Progenitor cell of endocrine pancreas (in vitro differentiated cells): ENCODE results near the gene KIF3B. TPM values are rescaled to one million over a fixed set of nuclear protein-coding genes. Genes with fewer than 3 reads are reported as not detected.
A peak's percentile ranks its signal among the peaks of the same experiment; 100 is the strongest.

ENCODE experiments used
- DNase-seq: peaks from one replicate; pipeline ENCODE4 v3.0.0; 2021; ENCODE audit warnings: low spot score; ENCODE audit not compliant: unreplicated experiment
- H3K27ac Mint-ChIP-seq: 2 replicates; pipeline ENCODE4 v1.8.0; 2021; ENCODE audit warnings: mild to moderate bottlenecking, moderate library complexity, mixed read lengths
- H3K27me3 Mint-ChIP-seq: 2 replicates; pipeline ENCODE4 v1.8.0; 2021; ENCODE audit warnings: mixed read lengths
- H3K36me3 Mint-ChIP-seq: 2 replicates; pipeline ENCODE4 v1.8.0; 2022; ENCODE audit warnings: mixed read lengths; ENCODE audit not compliant: insufficient read depth
- H3K4me1 Mint-ChIP-seq: 2 replicates; pipeline ENCODE4 v1.8.0; 2021; ENCODE audit warnings: low read depth, mixed read lengths
- H3K4me3 Mint-ChIP-seq: 2 replicates; pipeline ENCODE4 v1.8.0; 2021; ENCODE audit warnings: low read depth, mild to moderate bottlenecking, moderate library complexity, mixed read lengths
- H3K9me3 Mint-ChIP-seq: 2 replicates; pipeline ENCODE4 v1.8.0; 2021; ENCODE audit warnings: low read depth, mixed read lengths
- CTCF ChIP-seq: fragments of 200-600 bp; sonication (generic); IDR thresholded peaks from one replicate; pipeline ENCODE4 v1.5.0; 2021; ENCODE audit warnings: antibody characterized with exemption, mild to moderate bottlenecking; ENCODE audit not compliant: unreplicated experiment
- total RNA-seq: library from RNA; stranded (reverse); gene quantifications from 2 replicates; pipeline ENCODE4 v1.2.1, GENCODE V29; 2021

Gene KIF3B
- total RNA-seq, 1 donor from 2014 or later = 61.6 TPM

- TF ChIP-seq CTCF = no peak
- Mint-ChIP-seq H3K4me3 (peak overlapping the region; percentile 88), H3K9me3 (no peaks in the 10 kb centered on the region), H3K36me3 (no peaks in the 10 kb centered on the region), H3K4me1 (peaks cover 43% of the 10 kb centered on the region), H3K27me3 (no peaks in the 10 kb centered on the region), H3K27ac (peak overlapping the region; percentile 96)
- no peak for DNase-seq
These were observed 82.3 kb downstream of the KIF3B start for GRCh38 chr20:32359633-32360332.

- Mint-ChIP-seq H3K4me1 (peaks cover 48% of the 10 kb centered on the region), H3K9me3 (no peaks in the 10 kb centered on the region), H3K36me3 (no peaks in the 10 kb centered on the region), H3K4me3 (peak overlapping the region; percentile 88), H3K27me3 (no peaks in the 10 kb centered on the region), H3K27ac (peak overlapping the region; percentile 96)
- DNase-seq = no peak
- no peak for TF ChIP-seq CTCF
These were observed 82.8 kb downstream of the KIF3B start for GRCh38 chr20:32360333-32360634.

GRCh38 chr20:32362901-32363364 is 85.5 kb downstream of the KIF3B start:
- Mint-ChIP-seq H3K4me3 (peak overlapping the region; percentile 1), H3K27ac (peak overlapping the region; percentile 67)

GRCh38 chr20:32363492-32363891 is 86.0 kb downstream of the KIF3B start:
- Mint-ChIP-seq H3K4me1 (peaks cover 66% of the 10 kb centered on the region), H3K9me3 (no peaks in the 10 kb centered on the region), H3K27ac (peak overlapping the region; percentile 30), H3K36me3 (no peaks in the 10 kb centered on the region), H3K27me3 (no peaks in the 10 kb centered on the region), H3K4me3 (no peak overlapping the region)
- TF ChIP-seq CTCF = no peak
- no peak for DNase-seq

More at GRCh38 chr20:32362901-32363364, 85.5 kb downstream of the KIF3B start:
- Mint-ChIP-seq H3K36me3 (no peaks in the 10 kb centered on the region), H3K27me3 (no peaks in the 10 kb centered on the region), H3K4me1 (peaks cover 61% of the 10 kb centered on the region), H3K9me3 (no peaks in the 10 kb centered on the region)
- TF ChIP-seq CTCF = no peak
- no peak for DNase-seq

- H3K4me3 Mint-ChIP-seq = no peak overlapping the region
- TF ChIP-seq CTCF = no peak
- H3K27ac Mint-ChIP-seq = peak overlapping the region; percentile 2
- H3K4me1 Mint-ChIP-seq = peaks cover 67% of the 10 kb centered on the region
- H3K9me3 Mint-ChIP-seq = no peaks in the 10 kb centered on the region
- H3K27me3 Mint-ChIP-seq = no peaks in the 10 kb centered on the region
- no peak for DNase-seq
- no peaks in the 10 kb centered on the region for H3K36me3 Mint-ChIP-seq
These were observed 87.2 kb downstream of the KIF3B start for GRCh38 chr20:32364554-32365208.
